C4-2B (cell line): ENCODE measurements around the gene CKS1B.

Source experiments
- ZFX ChIP-seq: fragments of 450-650 bp; IDR thresholded peaks from 2 replicates; pipeline ENCODE4 v1.6.1; 2017
- TF ChIP-seq, protein P1 (sequence below): fragments of 450-650 bp; conservative IDR thresholded peaks from 2 replicates; pipeline ENCODE4 v1.5.1; 2017; ENCODE audit warnings: mild to moderate bottlenecking

DNA sequence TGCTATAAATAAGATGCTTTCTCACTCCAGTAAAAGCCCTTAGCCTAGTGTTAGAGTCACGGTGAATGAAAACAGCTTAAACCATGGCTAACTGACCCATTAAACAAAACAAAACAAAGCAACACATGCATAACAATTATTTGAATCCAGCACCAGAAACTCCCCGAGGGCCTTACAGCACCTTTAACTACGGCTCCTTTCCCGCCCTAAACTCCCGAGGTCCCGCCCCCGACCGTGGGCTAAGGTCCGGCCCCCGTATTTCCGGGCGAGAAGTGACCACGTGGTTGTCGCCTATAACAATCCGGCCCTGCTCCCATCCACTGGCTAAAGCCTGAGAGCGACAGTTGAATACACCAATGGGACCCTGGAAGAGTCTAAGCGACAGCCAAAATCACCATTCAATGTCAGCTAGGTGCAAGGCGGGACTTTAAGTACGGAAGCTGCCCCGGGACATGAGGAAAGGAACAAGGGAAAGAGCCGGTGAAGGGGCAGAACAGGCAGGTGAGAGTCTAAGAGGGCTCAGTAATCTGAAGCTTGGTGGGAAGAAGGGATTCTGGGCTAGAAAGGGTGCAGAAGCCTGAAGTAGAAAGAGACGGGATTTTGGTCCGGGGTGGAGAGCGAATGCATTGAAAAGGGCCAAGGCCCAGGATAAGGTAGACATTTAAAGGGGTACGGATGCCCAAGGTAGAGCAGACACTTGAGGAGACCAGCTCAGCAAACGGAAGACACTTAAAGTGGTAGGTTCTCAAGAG, 8.6 kb downstream of the CKS1B start, which contains the start of gene FLAD1:
- TF ChIP-seq, protein P1, sequence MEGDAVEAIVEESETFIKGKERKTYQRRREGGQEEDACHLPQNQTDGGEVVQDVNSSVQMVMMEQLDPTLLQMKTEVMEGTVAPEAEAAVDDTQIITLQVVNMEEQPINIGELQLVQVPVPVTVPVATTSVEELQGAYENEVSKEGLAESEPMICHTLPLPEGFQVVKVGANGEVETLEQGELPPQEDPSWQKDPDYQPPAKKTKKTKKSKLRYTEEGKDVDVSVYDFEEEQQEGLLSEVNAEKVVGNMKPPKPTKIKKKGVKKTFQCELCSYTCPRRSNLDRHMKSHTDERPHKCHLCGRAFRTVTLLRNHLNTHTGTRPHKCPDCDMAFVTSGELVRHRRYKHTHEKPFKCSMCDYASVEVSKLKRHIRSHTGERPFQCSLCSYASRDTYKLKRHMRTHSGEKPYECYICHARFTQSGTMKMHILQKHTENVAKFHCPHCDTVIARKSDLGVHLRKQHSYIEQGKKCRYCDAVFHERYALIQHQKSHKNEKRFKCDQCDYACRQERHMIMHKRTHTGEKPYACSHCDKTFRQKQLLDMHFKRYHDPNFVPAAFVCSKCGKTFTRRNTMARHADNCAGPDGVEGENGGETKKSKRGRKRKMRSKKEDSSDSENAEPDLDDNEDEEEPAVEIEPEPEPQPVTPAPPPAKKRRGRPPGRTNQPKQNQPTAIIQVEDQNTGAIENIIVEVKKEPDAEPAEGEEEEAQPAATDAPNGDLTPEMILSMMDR = no peak
- no peak for TF ChIP-seq ZFX
